ENCODE data around the gene HK2. TPM values are rescaled to one million over a fixed set of nuclear protein-coding genes. Genes with fewer than 3 reads are reported as not detected.
"Not testable (repeated sequence)": the region's sequence is repeated elsewhere in the genome, so short reads cannot be mapped to it uniquely, and the experiment has no call there.

Gene HK2
- polyA plus RNA-seq, 12 donors = 4.5 to 10.6 (median 6.7) TPM; not detected in 1

- peak; percentile 65 for DNase-seq
Observed at GRCh38 chr2:74876081-74876886, 42.4 kb downstream of the HK2 start.

- no peak for DNase-seq
Observed at GRCh38 chr2:74877376-74877775, 43.4 kb downstream of the HK2 start.

- no peak for DNase-seq
Observed at GRCh38 chr2:74877781-74878433, 44.0 kb downstream of the HK2 start.

GRCh38 chr2:74878551-74878950 is 44.6 kb downstream of the HK2 start:
- DNase-seq = no peak

- DNase-seq = no peak
Observed at GRCh38 chr2:74880054-74880728, 46.3 kb downstream of the HK2 start.

GRCh38 chr2:74881176-74881575 is 47.2 kb downstream of the HK2 start:
- DNase-seq = no peak

GRCh38 chr2:74881626-74882298 is 47.8 kb downstream of the HK2 start:
- DNase-seq = no peak

- DNase-seq = no peak
Observed at GRCh38 chr2:74882299-74882687, 48.4 kb downstream of the HK2 start.

- DNase-seq = no peak
Observed at GRCh38 chr2:74883011-74883410, 49.1 kb downstream of the HK2 start.

- DNase-seq = no peak
Observed at GRCh38 chr2:74884118-74884762, 50.3 kb downstream of the HK2 start.

GRCh38 chr2:74884866-74885265 is 50.9 kb downstream of the HK2 start:
- no peak for DNase-seq

GRCh38 chr2:74886251-74886650 is 52.3 kb downstream of the HK2 start:
- DNase-seq = no peak

- DNase-seq = no peak
Observed at GRCh38 chr2:74886811-74887210, 52.9 kb downstream of the HK2 start.

- DNase-seq = no peak
Observed at GRCh38 chr2:74887445-74887951, 53.6 kb downstream of the HK2 start.

- no peak for DNase-seq
Observed at GRCh38 chr2:74887960-74888700, 54.2 kb downstream of the HK2 start.

GRCh38 chr2:74889159-74889558 is 55.2 kb downstream of the HK2 start:
- no peak for DNase-seq

GRCh38 chr2:74890711-74891110 is 56.8 kb downstream of the HK2 start:
- no peak for DNase-seq

GRCh38 chr2:74891136-74891764 is 57.3 kb downstream of the HK2 start:
- DNase-seq = no peak

- not testable (repeated sequence) for DNase-seq
Observed at GRCh38 chr2:74891816-74892215, 57.9 kb downstream of the HK2 start.

- no peak for DNase-seq
Observed at GRCh38 chr2:74892609-74893008, 58.7 kb downstream of the HK2 start.

Measured in muscle of arm (tissue), 12 donors.